GM12878 (cell line): ENCODE measurements around the gene CASP10. TPM values are rescaled to one million over a fixed set of nuclear protein-coding genes. Genes with fewer than 3 reads are reported as not detected.

Source experiments
- ATAC-seq: fragments of 200-7000 bp; cut with Tn5 transposase; 3 replicates; pipeline ENCODE4 v1.9.1; 2020; ENCODE audit warnings: mild to moderate bottlenecking, moderate library complexity
- BruUV-seq: library from RNA; stranded (reverse); fragments of 400-500 nt; replicated peaks from 2 replicates; lab custom pipeline; 2021; lab: Mats Ljungman, UMichigan
- CTCF ChIA-PET: fragments of 300-600 bp; sonication (Branson Sonifier 250); formaldehyde crosslinking; extraction: SDS; loops from one replicate; lab custom pipeline; 2021; ENCODE audit warnings: inconsistent platforms; lab: Yijun Ruan, JAX
- POLR2A ChIA-PET: fragments of 350-600 bp; formaldehyde crosslinking; extraction: SDS; loops from one replicate; lab custom pipeline; 2021; ENCODE audit warnings: inconsistent platforms; lab: Charles Lee
- RAD21 ChIA-PET: fragments of 300-600 bp; sonication (Branson Sonifier 250); formaldehyde crosslinking; loops from one replicate; lab custom pipeline; 2023; ENCODE audit warnings: antibody characterized with exemption; ENCODE audit not compliant: unreplicated experiment; lab: Charles Lee
- SMC1A ChIA-PET: fragments of 300-600 bp; sonication (Branson Sonifier 250); formaldehyde crosslinking; loops from one replicate; lab custom pipeline; 2023; ENCODE audit not compliant: unreplicated experiment, uncharacterized antibody; lab: Charles Lee
- DNase-seq: peaks from one replicate; pipeline ENCODE4 v3.0.0-alpha.2; 2011; ENCODE audit warnings: low read depth, low spot score
- FAIRE-seq: peaks from 3 replicates; lab custom pipeline; 2011; peaks lifted over from hg19 to GRCh38; lab: Jason Lieb, UNC
- H2AFZ ChIP-seq: 2 replicates; pipeline ENCODE4 v1.6.0; 2011; ENCODE audit warnings: low read depth, low read length, control low read depth; ENCODE audit not compliant: control insufficient read depth
- H3K27ac ChIP-seq: 2 replicates; pipeline ENCODE4 v1.5.1; 2011; ENCODE audit warnings: control low read depth; ENCODE audit not compliant: control insufficient read depth, insufficient read depth
- H3K27me3 ChIP-seq, 2 experiments: replicated peaks in 1 of 2; 2 replicates each; pipeline versions ENCODE4 v1.6.0 to v1.6.1; 2011; ENCODE audit warnings: low read length in 1 of 2; ENCODE audit not compliant: control insufficient read depth in 2 of 2, insufficient read depth in 2 of 2
- H3K36me3 ChIP-seq, 2 experiments: 2 replicates each; pipeline ENCODE4 v1.5.1; 2011; ENCODE audit warnings: low read length in 1 of 2; ENCODE audit not compliant: control insufficient read depth in 2 of 2, insufficient read depth in 2 of 2
- H3K4me1 ChIP-seq: 2 replicates; pipeline ENCODE4 v1.6.1; 2011; ENCODE audit warnings: mild to moderate bottlenecking, low read length, moderate library complexity, mixed read lengths; ENCODE audit not compliant: control insufficient read depth, insufficient read depth
- H3K4me2 ChIP-seq: 2 replicates; pipeline ENCODE4 v1.6.0; 2011; ENCODE audit warnings: control low read depth; ENCODE audit not compliant: control insufficient read depth, insufficient read depth
- H3K4me3 ChIP-seq: fragments of 200-600 bp; sonication (generic); 2 replicates; pipeline ENCODE4 v1.5.1; 2016
- H3K79me2 ChIP-seq: 2 replicates; pipeline ENCODE4 v1.6.0; 2011; ENCODE audit warnings: low read length; ENCODE audit not compliant: control insufficient read depth, insufficient read depth
- H3K9ac ChIP-seq: 2 replicates; pipeline ENCODE4 v1.8.0; 2011; ENCODE audit warnings: low read length, control low read depth, mixed read lengths; ENCODE audit not compliant: control insufficient read depth, insufficient read depth
- H3K9me3 ChIP-seq: replicated peaks from 3 replicates; pipeline ENCODE4 v1.5.1; 2011; ENCODE audit warnings: mild to moderate bottlenecking, low read length; ENCODE audit not compliant: control insufficient read depth, insufficient read depth
- H4K20me1 ChIP-seq: 2 replicates; pipeline ENCODE4 v1.6.0; 2011; ENCODE audit not compliant: control insufficient read depth, insufficient read depth
- CHD2 ChIP-seq: IDR thresholded peaks from 2 replicates; pipeline ENCODE4 v1.6.1; 2011; ENCODE audit warnings: low read depth, low read length, improper control_type of control experiment, borderline replicate concordance
- CREM ChIP-seq: IDR thresholded peaks from 2 replicates; pipeline ENCODE4 v1.6.1; 2014; ENCODE audit warnings: antibody characterized with exemption, low read depth
- EP300 ChIP-seq, 2 experiments: fragments of 150-350 bp in 1 of 2; IDR thresholded peaks; 2 replicates each; pipeline ENCODE4 v1.6.1; 2011 to 2012; ENCODE audit warnings: low read depth in 2 of 2, low read length in 2 of 2, borderline replicate concordance in 1 of 2, improper control_type of control experiment in 1 of 2, inconsistent platforms in 1 of 2; ENCODE audit not compliant: control insufficient read depth in 1 of 2
- GABPA ChIP-seq: IDR thresholded peaks from 2 replicates; pipeline ENCODE4 v1.6.1; 2014; ENCODE audit warnings: antibody characterized with exemption, low read depth, mild to moderate bottlenecking, inconsistent platforms
- IKZF2 ChIP-seq, 2 experiments: fragments of 450-650 bp; IDR thresholded peaks; 2 replicates each; pipeline ENCODE4 v1.6.1; 2017; ENCODE audit warnings: mild to moderate bottlenecking in 2 of 2, moderate library complexity in 2 of 2
- IRF5 ChIP-seq: fragments of 450-650 bp; IDR thresholded peaks from 2 replicates; pipeline ENCODE4 v1.6.1; 2017; ENCODE audit warnings: borderline replicate concordance
- NFYA ChIP-seq: IDR thresholded peaks from 2 replicates; pipeline ENCODE4 v1.6.1; 2011; ENCODE audit warnings: low read depth, mild to moderate bottlenecking, low read length, improper control_type of control experiment, borderline replicate concordance
- PRDM15 ChIP-seq: fragments of 450-650 bp; formaldehyde crosslinking; IDR thresholded peaks from 2 replicates; pipeline ENCODE4 v1.4.0; 2020; ENCODE audit warnings: mild to moderate bottlenecking, moderate library complexity
- STAT1 ChIP-seq: fragments of 450-650 bp; conservative IDR thresholded peaks from 2 replicates; pipeline ENCODE4 v1.6.1; 2014; ENCODE audit warnings: antibody characterized with exemption, mild to moderate bottlenecking
- TBL1XR1 ChIP-seq: IDR thresholded peaks from 2 replicates; pipeline ENCODE4 v1.6.1; 2012; ENCODE audit warnings: low read depth, low read length, improper control_type of control experiment
- TCF12 ChIP-seq: IDR thresholded peaks from 2 replicates; pipeline ENCODE4 v1.6.1; 2011; ENCODE audit warnings: low read depth, mild to moderate bottlenecking, low read length
- ZNF622 ChIP-seq: fragments of 450-650 bp; IDR thresholded peaks from 2 replicates; pipeline ENCODE4 v1.6.1; 2017; ENCODE audit warnings: mild to moderate bottlenecking, inconsistent platforms
- ZSCAN29 ChIP-seq: fragments of 450-650 bp; IDR thresholded peaks from 2 replicates; pipeline ENCODE4 v1.6.1; 2017; ENCODE audit warnings: mild to moderate bottlenecking, moderate library complexity
- WGBS: methylation state at CpG from one replicate; pipeline ENCODE4 v1.1.6; 2016; ENCODE audit warnings: low lambda C conversion rate; ENCODE audit not compliant: insufficient replicate concordance, insufficient coverage; ENCODE audit errors: missing lambda C conversion rate; 5-methylcytosine and 5-hydroxymethylcytosine counted together
- in situ Hi-C: fragments of 300-500 bp; cut with MboI; formaldehyde crosslinking; loops from 9 replicates; pipeline ENCODE4 v1.14.3; 2018; ENCODE audit warnings: mixed read lengths
- intact Hi-C: fragments of 100-400 bp; cut with micrococcal nuclease; formaldehyde crosslinking; loops from one replicate; pipeline ENCODE4 v1.14.2; 2022; ENCODE audit not compliant: unreplicated experiment
- polyA plus RNA-seq, 11 experiments: library from polyadenylated mRNA; depleted of rRNA in 4 of 11; unstranded in 6 of 11; stranded (reverse) in 5 of 11; fragments of >200 nt; fragmentation: Nextera tagmentation in 4 of 11; fragmentation: Illumina TruSeq in 1 of 11; extraction: Ambion mirVana in 4 of 11; extraction: Trizol in 1 of 11; gene quantifications; 1 replicate in 1 of 11; 2 replicates in 10 of 11; pipeline versions ENCODE4 v1.2.1 to v1.2.3, GENCODE V29; 2011 to 2016; ENCODE audit warnings: inconsistent platforms in 2 of 11, missing spikeins in 2 of 11, low read depth in 1 of 11
- total RNA-seq, 4 experiments: library from RNA; depleted of rRNA in 3 of 4; stranded (reverse); fragments of >200 nt in 3 of 4; fragmentation: Illumina TruSeq in 1 of 4; extraction: Trizol in 1 of 4; gene quantifications; 2 replicates each; pipeline versions ENCODE4 v1.2.1 to v1.2.3, GENCODE V29; 2013 to 2021

CASP10 gene
- total and polyA plus RNA-seq, 10 of the 15 experiments (the other 5 are each of a cell fraction or from before 2014, with no cell fraction given), result 7.2 to 14.1 (median 10.8) TPM

GRCh38 chr2:201174687-201175086 lies 8.3 kb upstream of the CASP10 start:
- H3K4me2 ChIP-seq, result no peak overlapping the region
- H3K4me3 ChIP-seq, result no peak overlapping the region
- no peak overlapping the region for H3K27ac ChIP-seq
- ATAC-seq (no peak), DNase-seq (no peak), FAIRE-seq (no peak)
- ChIA-PET CTCF (interaction anchor here (1.5 to 3.8 kb wide), 3 partner anchors 16 to 268 kb away, joined by 5 to 81 read pairs (median 6); no protein-coding TSS in a partner anchor), SMC1A (interaction anchor here (1.4 to 2.1 kb wide), 3 partner anchors 11 to 269 kb away, joined by 3 to 13 read pairs (median 5); no protein-coding TSS in a partner anchor), POLR2A (no interaction called here), RAD21 (interaction anchor here (1.9 kb wide), 1 partner anchor 269 kb away, joined by 7 read pairs; no protein-coding TSS in a partner anchor)
- H4K20me1 ChIP-seq, result no peaks in the 10 kb centered on the region
- H3K9me3 ChIP-seq, result peaks cover 5% of the 10 kb centered on the region; the same call in 2 of the 3 replicates
- in situ Hi-C loops (loop anchor here (5.0 kb wide), 2 partner anchors 102 to 267 kb away; partner anchors contain the start of genes HYCC2 and NDUFB3), intact Hi-C loops (loop anchor here (5.0 kb wide), 2 partner anchors 57 to 212 kb away; partner anchors contain the start of genes CFLAR and ORC2)
- TF ChIP-seq GABPA (no peak), ZSCAN29 (no peak), ZNF622 (no peak), TCF12 (no peak), NFYA (no peak), PRDM15 (CRISPR knock-in tag) (no peak), IKZF2 (IDR thresholded peaks at IDR 0.05) (no peak), STAT1 (no peak), IRF5 (no peak), CREM (no peak), EP300 (IDR thresholded peaks at IDR 0.05; ENCODE audit: borderline replicate concordance in 1 of 2, control insufficient read depth in 1 of 2, low read depth in 2 of 2, low read length in 2 of 2) (no peak), CHD2 (no peak), TBL1XR1 (no peak)
- no peak overlapping the region for H2AFZ ChIP-seq
- WGBS, result 61% methylated on average over 1 of the region's 1 CpG
- BruUV-seq, result no TSS peak
- H3K4me1 ChIP-seq, result no peaks in the 10 kb centered on the region
- H3K9ac ChIP-seq, result no peak overlapping the region
- no peaks in the 10 kb centered on the region for H3K27me3 ChIP-seq
- no peaks in the 10 kb centered on the region for H3K79me2 ChIP-seq
- no peaks in the 10 kb centered on the region for H3K36me3 ChIP-seq
